K562 (cell line): ENCODE measurements around the gene DCAKD. TPM values are rescaled to one million over a fixed set of nuclear protein-coding genes. Genes with fewer than 3 reads are reported as not detected.

Experiments used
- CBFA2T3 ChIP-seq: fragments of 450-650 bp; IDR thresholded peaks from 2 replicates; pipeline ENCODE4 v1.6.1; 2017
- CREB1 ChIP-seq, 2 experiments: sonication (generic) in 1 of 2; formaldehyde crosslinking in 1 of 2; IDR thresholded peaks; 2 replicates each; pipeline versions ENCODE4 v1.6.1 to v1.8.0; 2012 to 2022; ENCODE audit warnings: inconsistent platforms in 1 of 2, mild to moderate bottlenecking in 1 of 2, missing genetic modification reagents in 1 of 2, moderate library complexity in 1 of 2
- FIP1L1 ChIP-seq: fragments of 200-400 bp; formaldehyde crosslinking; IDR thresholded peaks from 2 replicates; pipeline ENCODE4 v1.6.1; 2018; ENCODE audit warnings: mild to moderate bottlenecking, low read depth, low read length; ENCODE audit not compliant: poor library complexity, severe bottlenecking
- FOXM1 ChIP-seq, 2 experiments: fragments of 450-650 bp in 1 of 2; sonication (generic) in 1 of 2; formaldehyde crosslinking in 1 of 2; IDR thresholded peaks; 2 replicates each; pipeline versions ENCODE4 v1.6.1 to v1.9.0; 2017 to 2022; ENCODE audit warnings: low read depth in 2 of 2, mild to moderate bottlenecking in 2 of 2, missing genetic modification reagents in 1 of 2, moderate library complexity in 1 of 2
- KDM2B ChIP-seq: fragments of 250-450 bp; sonication (Bioruptor Pico); IDR thresholded peaks from 2 replicates; pipeline ENCODE4 v1.8.0; 2021; ENCODE audit warnings: mild to moderate bottlenecking, moderate library complexity
- L3MBTL2 ChIP-seq: fragments of 450-650 bp; IDR thresholded peaks from 2 replicates; pipeline ENCODE4 v1.6.1; 2016; ENCODE audit warnings: mild to moderate bottlenecking, moderate library complexity
- NR4A1 ChIP-seq, 2 experiments: fragments of 250-450 bp in 1 of 2; fragments of 450-650 bp in 1 of 2; sonication (Bioruptor Pico) in 1 of 2; IDR thresholded peaks; 2 replicates each; pipeline versions ENCODE4 v1.4.0 to v1.6.1; 2016 to 2020; ENCODE audit warnings: mild to moderate bottlenecking in 2 of 2, missing compliant biosample characterization in 1 of 2, missing genetic modification characterization in 1 of 2, moderate library complexity in 1 of 2
- NRF1 ChIP-seq, 2 experiments: fragments of 450-650 bp; IDR thresholded peaks in 1 of 2; conservative IDR thresholded peaks in 1 of 2; 2 replicates each; pipeline ENCODE4 v1.6.1; 2014; ENCODE audit warnings: mild to moderate bottlenecking in 2 of 2
- POLR2AphosphoS5 ChIP-seq: IDR thresholded peaks from 2 replicates; pipeline ENCODE4 v1.6.1; 2011; ENCODE audit warnings: mild to moderate bottlenecking, low read depth, low read length, moderate library complexity; ENCODE audit not compliant: control insufficient read depth, insufficient read depth
- RHOXF2B ChIP-seq: fragments of 250-450 bp; sonication (Bioruptor Pico); conservative IDR thresholded peaks from 2 replicates; pipeline ENCODE4 v1.5.1; 2021
- ZBTB7A ChIP-seq: IDR thresholded peaks from 2 replicates; pipeline ENCODE4 v1.6.1; 2011; ENCODE audit warnings: low read depth, mild to moderate bottlenecking, low read length, moderate library complexity, borderline replicate concordance; ENCODE audit not compliant: control insufficient read depth
- ZFP36 ChIP-seq: fragments of 150-350 bp; IDR thresholded peaks from 2 replicates; pipeline ENCODE4 v1.6.1; 2018; ENCODE audit warnings: low read length, low read depth; ENCODE audit not compliant: partially characterized antibody
- ZFX ChIP-seq: sonication (generic); formaldehyde crosslinking; IDR thresholded peaks from 2 replicates; pipeline ENCODE4 v1.8.0; 2022; ENCODE audit warnings: mild to moderate bottlenecking, missing genetic modification reagents, moderate library complexity
- polyA plus RNA-seq, 8 experiments: library from polyadenylated mRNA; depleted of rRNA in 4 of 8; stranded (reverse) in 5 of 8; unstranded in 3 of 8; fragments of >200 nt; fragmentation: Nextera tagmentation in 2 of 8; fragmentation: Illumina TruSeq in 1 of 8; extraction: Ambion mirVana in 2 of 8; extraction: Trizol in 1 of 8; gene quantifications; 2 replicates each; pipeline versions ENCODE4 v1.2.1 to v1.2.3, GENCODE V29; 2011 to 2014; ENCODE audit warnings: inconsistent platforms in 1 of 8, missing spikeins in 1 of 8
- total RNA-seq, 7 experiments: library from RNA; depleted of rRNA in 6 of 7; stranded (reverse); fragments of >200 nt in 6 of 7; fragmentation: Illumina TruSeq in 2 of 7; extraction: Trizol in 2 of 7; gene quantifications; 2 replicates each; pipeline versions ENCODE4 v1.2.1 to v1.2.3, GENCODE V29; 2011 to 2021; ENCODE audit warnings: low replicate concordance in 1 of 7
- TF ChIP-seq, protein P1 (sequence below): fragments of 450-650 bp; formaldehyde crosslinking; IDR thresholded peaks from 2 replicates; pipeline ENCODE4 v1.4.0; 2020; ENCODE audit warnings: mild to moderate bottlenecking, mixed read lengths
- TF ChIP-seq, protein P2 (sequence below): sonication (generic); formaldehyde crosslinking; IDR thresholded peaks from 2 replicates; pipeline ENCODE4 v1.8.0; 2022; ENCODE audit warnings: missing genetic modification reagents, mild to moderate bottlenecking, moderate library complexity, borderline replicate concordance
- TF ChIP-seq, protein P3 (sequence below): fragments of 450-650 bp; IDR thresholded peaks from 2 replicates; pipeline ENCODE4 v1.6.1; 2017; ENCODE audit warnings: antibody characterized with exemption, mild to moderate bottlenecking
- TF ChIP-seq, protein P4 (sequence below): fragments of 450-650 bp; IDR thresholded peaks from 2 replicates; pipeline ENCODE4 v1.6.1; 2014; ENCODE audit warnings: low read depth, mild to moderate bottlenecking, moderate library complexity, borderline replicate concordance

The DCAKD gene
- total and polyA plus RNA-seq, 9 of the 15 experiments (the other 6 are each of a cell fraction or from before 2014, with no cell fraction given), result 7.9 to 35.5 (median 21.4) TPM

DNA sequence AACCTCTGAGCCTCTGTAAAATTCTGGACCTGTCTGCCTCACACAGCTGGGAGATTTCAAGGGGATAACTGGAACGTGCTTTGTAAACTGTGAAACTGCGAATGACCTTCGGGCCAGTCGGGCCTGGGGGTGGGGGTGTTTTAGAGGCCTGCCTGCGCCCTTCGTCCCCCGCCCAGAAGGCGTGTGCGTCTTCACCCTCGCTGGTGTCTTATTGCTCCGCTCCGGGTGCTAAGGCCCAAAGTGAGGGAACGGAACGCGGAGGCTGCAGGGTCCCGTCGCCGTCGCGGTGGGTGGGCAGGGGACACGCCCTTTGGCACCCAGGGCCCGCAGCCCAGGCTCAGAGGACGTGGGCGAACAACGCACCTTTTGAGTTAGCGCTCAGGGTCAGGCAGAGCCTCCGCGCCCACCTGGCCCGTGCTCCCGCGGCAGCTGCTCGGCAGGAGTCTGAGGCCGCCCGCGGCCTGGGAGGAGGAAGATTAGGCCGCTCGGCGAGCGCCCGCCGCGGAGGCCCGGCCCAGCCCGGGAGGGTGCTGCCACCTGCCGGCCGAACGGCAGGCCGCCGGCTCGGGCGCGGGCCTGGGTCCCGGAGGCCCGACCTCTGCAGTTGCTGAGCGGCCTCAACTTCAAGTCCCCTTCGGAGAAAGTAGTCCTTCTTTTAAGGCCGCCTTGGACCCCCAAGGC lies 29.7 kb downstream of the DCAKD start (continued):
- TF ChIP-seq, protein P1, sequence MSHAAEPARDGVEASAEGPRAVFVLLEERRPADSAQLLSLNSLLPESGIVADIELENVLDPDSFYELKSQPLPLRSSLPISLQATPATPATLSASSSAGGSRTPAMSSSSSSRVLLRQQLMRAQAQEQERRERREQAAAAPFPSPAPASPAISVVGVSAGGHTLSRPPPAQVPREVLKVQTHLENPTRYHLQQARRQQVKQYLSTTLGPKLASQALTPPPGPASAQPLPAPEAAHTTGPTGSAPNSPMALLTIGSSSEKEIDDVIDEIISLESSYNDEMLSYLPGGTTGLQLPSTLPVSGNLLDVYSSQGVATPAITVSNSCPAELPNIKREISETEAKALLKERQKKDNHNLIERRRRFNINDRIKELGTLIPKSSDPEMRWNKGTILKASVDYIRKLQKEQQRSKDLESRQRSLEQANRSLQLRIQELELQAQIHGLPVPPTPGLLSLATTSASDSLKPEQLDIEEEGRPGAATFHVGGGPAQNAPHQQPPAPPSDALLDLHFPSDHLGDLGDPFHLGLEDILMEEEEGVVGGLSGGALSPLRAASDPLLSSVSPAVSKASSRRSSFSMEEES, result no peak
- TF ChIP-seq ZBTB7A (peak; percentile 91), CREB1 (IDR thresholded peaks at IDR 0.05) (peak; percentile 40; the same call in 1 of the 2 replicates), CREB1 (CRISPR knock-in tag; IDR thresholded peaks at IDR 0.05) (0 out of 2 replicates have a peak, but pooled peaks have one; percentile 13), POLR2AphosphoS5 (peak; percentile 60), FIP1L1 (peak; percentile 77), KDM2B (CRISPR knock-in tag) (peak; percentile 34; the same call in 1 of the 2 replicates), NR4A1 (CRISPR knock-in tag; IDR thresholded peaks at IDR 0.05) (no peak), NR4A1 (tag; IDR thresholded peaks at IDR 0.05) (0 out of 2 replicates have a peak, but pooled peaks have one; percentile 28), ZFP36 (peak; percentile 3), L3MBTL2 (peak; percentile 89), RHOXF2B (CRISPR knock-in tag) (0 out of 2 replicates have a peak, but pooled peaks have one; percentile 49), FOXM1 (IDR thresholded peaks at IDR 0.05; ENCODE audit: low read depth) (no peak), FOXM1 (CRISPR knock-in tag; IDR thresholded peaks at IDR 0.05; ENCODE audit: low read depth) (0 out of 2 replicates have a peak, but pooled peaks have one; percentile 62), CBFA2T3 (peak; percentile 68), NRF1 (conservative IDR thresholded peaks at IDR 0.05 in 1 of 2, IDR thresholded peaks at IDR 0.05 in 1 of 2) (0 out of 4 replicates have a peak, but pooled peaks have one; percentile 19 to 20), ZFX (peak; percentile 97)
- TF ChIP-seq, protein P2, sequence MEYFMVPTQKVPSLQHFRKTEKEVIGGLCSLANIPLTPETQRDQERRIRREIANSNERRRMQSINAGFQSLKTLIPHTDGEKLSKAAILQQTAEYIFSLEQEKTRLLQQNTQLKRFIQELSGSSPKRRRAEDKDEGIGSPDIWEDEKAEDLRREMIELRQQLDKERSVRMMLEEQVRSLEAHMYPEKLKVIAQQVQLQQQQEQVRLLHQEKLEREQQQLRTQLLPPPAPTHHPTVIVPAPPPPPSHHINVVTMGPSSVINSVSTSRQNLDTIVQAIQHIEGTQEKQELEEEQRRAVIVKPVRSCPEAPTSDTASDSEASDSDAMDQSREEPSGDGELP (CRISPR knock-in tag), result peak; percentile 89
- TF ChIP-seq, protein P3, sequence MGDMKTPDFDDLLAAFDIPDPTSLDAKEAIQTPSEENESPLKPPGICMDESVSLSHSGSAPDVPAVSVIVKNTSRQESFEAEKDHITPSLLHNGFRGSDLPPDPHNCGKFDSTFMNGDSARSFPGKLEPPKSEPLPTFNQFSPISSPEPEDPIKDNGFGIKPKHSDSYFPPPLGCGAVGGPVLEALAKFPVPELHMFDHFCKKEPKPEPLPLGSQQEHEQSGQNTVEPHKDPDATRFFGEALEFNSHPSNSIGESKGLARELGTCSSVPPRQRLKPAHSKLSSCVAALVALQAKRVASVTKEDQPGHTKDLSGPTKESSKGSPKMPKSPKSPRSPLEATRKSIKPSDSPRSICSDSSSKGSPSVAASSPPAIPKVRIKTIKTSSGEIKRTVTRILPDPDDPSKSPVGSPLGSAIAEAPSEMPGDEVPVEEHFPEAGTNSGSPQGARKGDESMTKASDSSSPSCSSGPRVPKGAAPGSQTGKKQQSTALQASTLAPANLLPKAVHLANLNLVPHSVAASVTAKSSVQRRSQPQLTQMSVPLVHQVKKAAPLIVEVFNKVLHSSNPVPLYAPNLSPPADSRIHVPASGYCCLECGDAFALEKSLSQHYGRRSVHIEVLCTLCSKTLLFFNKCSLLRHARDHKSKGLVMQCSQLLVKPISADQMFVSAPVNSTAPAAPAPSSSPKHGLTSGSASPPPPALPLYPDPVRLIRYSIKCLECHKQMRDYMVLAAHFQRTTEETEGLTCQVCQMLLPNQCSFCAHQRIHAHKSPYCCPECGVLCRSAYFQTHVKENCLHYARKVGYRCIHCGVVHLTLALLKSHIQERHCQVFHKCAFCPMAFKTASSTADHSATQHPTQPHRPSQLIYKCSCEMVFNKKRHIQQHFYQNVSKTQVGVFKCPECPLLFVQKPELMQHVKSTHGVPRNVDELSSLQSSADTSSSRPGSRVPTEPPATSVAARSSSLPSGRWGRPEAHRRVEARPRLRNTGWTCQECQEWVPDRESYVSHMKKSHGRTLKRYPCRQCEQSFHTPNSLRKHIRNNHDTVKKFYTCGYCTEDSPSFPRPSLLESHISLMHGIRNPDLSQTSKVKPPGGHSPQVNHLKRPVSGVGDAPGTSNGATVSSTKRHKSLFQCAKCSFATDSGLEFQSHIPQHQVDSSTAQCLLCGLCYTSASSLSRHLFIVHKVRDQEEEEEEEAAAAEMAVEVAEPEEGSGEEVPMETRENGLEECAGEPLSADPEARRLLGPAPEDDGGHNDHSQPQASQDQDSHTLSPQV, result peak; percentile 85
- TF ChIP-seq, protein P4, sequence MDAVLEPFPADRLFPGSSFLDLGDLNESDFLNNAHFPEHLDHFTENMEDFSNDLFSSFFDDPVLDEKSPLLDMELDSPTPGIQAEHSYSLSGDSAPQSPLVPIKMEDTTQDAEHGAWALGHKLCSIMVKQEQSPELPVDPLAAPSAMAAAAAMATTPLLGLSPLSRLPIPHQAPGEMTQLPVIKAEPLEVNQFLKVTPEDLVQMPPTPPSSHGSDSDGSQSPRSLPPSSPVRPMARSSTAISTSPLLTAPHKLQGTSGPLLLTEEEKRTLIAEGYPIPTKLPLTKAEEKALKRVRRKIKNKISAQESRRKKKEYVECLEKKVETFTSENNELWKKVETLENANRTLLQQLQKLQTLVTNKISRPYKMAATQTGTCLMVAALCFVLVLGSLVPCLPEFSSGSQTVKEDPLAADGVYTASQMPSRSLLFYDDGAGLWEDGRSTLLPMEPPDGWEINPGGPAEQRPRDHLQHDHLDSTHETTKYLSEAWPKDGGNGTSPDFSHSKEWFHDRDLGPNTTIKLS, result peak; percentile 40; the same call in 1 of the 2 replicates
